HEK293T (cell line): ENCODE data around the gene N4BP3.

Experiments
- CTCF ChIA-PET: fragments of 350-600 bp; formaldehyde crosslinking; extraction: SDS; loops from one replicate; lab custom pipeline; 2021; ENCODE audit warnings: antibody characterized with exemption, inconsistent platforms; lab: Yijun Ruan, JAX
- POLR2A ChIA-PET: fragments of 350-600 bp; formaldehyde crosslinking; extraction: SDS; loops from one replicate; lab custom pipeline; 2020; ENCODE audit warnings: antibody characterized with exemption, inconsistent platforms; lab: Yijun Ruan, JAX
- DNase-seq: peaks from one replicate; pipeline ENCODE4 v3.0.0; 2012; ENCODE audit warnings: mixed read lengths; ENCODE audit errors: extremely low spot score
- ARNT ChIP-seq: fragments of 450-650 bp; IDR thresholded peaks from 2 replicates; pipeline ENCODE4 v1.6.1; 2017; ENCODE audit warnings: mild to moderate bottlenecking
- BHLHE40 ChIP-seq: fragments of 450-650 bp; IDR thresholded peaks from 2 replicates; pipeline ENCODE4 v1.6.1; 2016; ENCODE audit warnings: mild to moderate bottlenecking, moderate library complexity, borderline replicate concordance
- CTBP1 ChIP-seq: fragments of 450-650 bp; IDR thresholded peaks from 2 replicates; pipeline ENCODE4 v1.6.1; 2016; ENCODE audit warnings: borderline replicate concordance
- ELF4 ChIP-seq: fragments of 450-650 bp; IDR thresholded peaks from 2 replicates; pipeline ENCODE4 v1.6.1; 2017; ENCODE audit warnings: antibody characterized with exemption
- FOXA1 ChIP-seq: fragments of 450-650 bp; IDR thresholded peaks from 2 replicates; pipeline ENCODE4 v1.6.1; 2016; ENCODE audit warnings: mild to moderate bottlenecking
- FOXK2 ChIP-seq: fragments of 450-650 bp; IDR thresholded peaks from 2 replicates; pipeline ENCODE4 v1.6.1; 2016; ENCODE audit warnings: mild to moderate bottlenecking
- FOXM1 ChIP-seq: fragments of 450-650 bp; IDR thresholded peaks from 2 replicates; pipeline ENCODE4 v1.6.1; 2017; ENCODE audit warnings: mild to moderate bottlenecking, borderline replicate concordance
- HDGF ChIP-seq: fragments of 450-650 bp; IDR thresholded peaks from 2 replicates; pipeline ENCODE4 v1.6.1; 2017; ENCODE audit warnings: antibody characterized with exemption, borderline replicate concordance
- L3MBTL2 ChIP-seq: fragments of 450-650 bp; conservative IDR thresholded peaks from 2 replicates; pipeline ENCODE4 v1.6.1; 2016; ENCODE audit warnings: mild to moderate bottlenecking
- LEF1 ChIP-seq: fragments of 450-650 bp; IDR thresholded peaks from 2 replicates; pipeline ENCODE4 v1.6.1; 2017; ENCODE audit warnings: mild to moderate bottlenecking, borderline replicate concordance
- NFRKB ChIP-seq: fragments of 450-650 bp; IDR thresholded peaks from 2 replicates; pipeline ENCODE4 v1.6.1; 2016; ENCODE audit warnings: mild to moderate bottlenecking, moderate library complexity
- PKNOX1 ChIP-seq: fragments of 450-650 bp; IDR thresholded peaks from 2 replicates; pipeline ENCODE4 v1.6.1; 2016
- SP1 ChIP-seq: fragments of 450-650 bp; IDR thresholded peaks from 2 replicates; pipeline ENCODE4 v1.6.1; 2017
- SUZ12 ChIP-seq: fragments of 450-650 bp; IDR thresholded peaks from 2 replicates; pipeline ENCODE4 v1.6.1; 2016; ENCODE audit warnings: mild to moderate bottlenecking
- TARDBP ChIP-seq: fragments of 450-650 bp; IDR thresholded peaks from 2 replicates; pipeline ENCODE4 v1.6.1; 2016
- ZNF384 ChIP-seq: fragments of 450-650 bp; IDR thresholded peaks from 2 replicates; pipeline ENCODE4 v1.6.1; 2016

Gene N4BP3

GRCh38 chr5:178152491-178153444, 39.4 kb downstream of the N4BP3 start:
- ChIA-PET CTCF (interaction anchor here (0.6 to 6.9 kb wide), 4 partner anchors 10 to 127 kb away, joined by 3 to 30 read pairs (median 4); no protein-coding TSS in a partner anchor), POLR2A (interaction anchor here (0.6 to 2.4 kb wide), 10 partner anchors 9 to 77 kb away, joined by 3 to 13 read pairs (median 8); partner anchors contain the start of genes HNRNPAB and RMND5B)
- TF ChIP-seq LEF1 (no peak), SUZ12 (no peak), HDGF (no peak), NFRKB (no peak), PKNOX1 (no peak), ELF4 (no peak), L3MBTL2 (no peak), SP1 (no peak), FOXK2 (no peak), ZNF384 (no peak), TARDBP (no peak), BHLHE40 (no peak), CTBP1 (no peak), FOXM1 (no peak), ARNT (no peak), FOXA1 (no peak)
- DNase-seq: no peak

DNA sequence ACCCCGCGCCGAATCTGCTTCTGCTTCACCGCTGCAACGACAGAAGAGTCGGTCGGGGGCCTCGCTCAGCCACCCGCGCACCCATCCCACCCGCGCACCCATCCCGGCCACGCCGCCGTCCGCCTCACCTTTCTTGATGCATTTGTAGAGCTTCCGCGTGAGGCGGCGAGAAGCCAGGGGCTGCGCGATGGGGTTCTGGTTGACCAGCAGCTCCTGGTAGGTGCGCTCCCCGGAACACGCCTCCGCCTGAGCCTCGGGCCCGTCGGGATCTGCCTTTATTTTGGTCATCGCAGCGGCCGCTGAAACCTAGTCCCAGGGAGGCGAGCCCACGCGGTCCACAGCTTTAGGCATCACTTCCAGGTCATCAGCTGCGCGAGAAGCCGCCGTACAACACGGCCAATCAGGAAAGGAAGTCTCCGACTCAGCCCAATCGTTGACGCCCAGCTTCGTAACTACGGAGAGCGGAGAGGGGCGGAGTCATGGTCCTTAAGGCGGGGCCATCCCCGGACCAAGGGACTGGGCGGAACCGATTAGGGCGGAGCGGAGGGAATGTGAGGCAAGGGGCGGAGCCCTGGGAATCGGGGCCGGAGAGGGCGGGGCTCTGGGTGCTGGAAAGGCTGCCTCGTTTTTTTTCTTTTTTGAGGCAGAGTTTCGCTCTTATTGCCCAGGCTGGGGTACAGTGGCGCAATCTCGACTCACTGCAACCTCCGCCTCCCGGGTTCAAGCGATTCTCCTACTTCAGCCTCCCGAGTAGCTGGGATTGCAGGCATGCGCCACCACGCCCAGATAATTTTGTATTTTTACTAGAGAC, 40.4 kb downstream of the N4BP3 start, which contains the start of gene NHP2:
TSS of gene NHP2 (minus strand) at position 356 of the 811 bp plus-strand sequence. CDS start at position 288, 68 bp downstream.
- peak; percentile 99 for DNase-seq
- ChIA-PET POLR2A (interaction anchor here (0.7 to 2.4 kb wide), 15 partner anchors 10 to 78 kb away, joined by 3 to 13 read pairs (median 5); partner anchors contain the start of genes HNRNPAB and RMND5B), CTCF (interaction anchor here (1.0 to 6.9 kb wide), 3 partner anchors 9 to 78 kb away, joined by 3 to 30 read pairs (median 4); no protein-coding TSS in a partner anchor)
- TF ChIP-seq HDGF: no peak; the same call in 1 of the 2 replicates
- no peak for TF ChIP-seq FOXA1
- TF ChIP-seq CTBP1: no peak
- TF ChIP-seq ZNF384: peak; percentile 87; the same call in 1 of the 2 replicates
- no peak for TF ChIP-seq LEF1
- no peak for TF ChIP-seq PKNOX1
- TF ChIP-seq FOXM1: no peak
- TF ChIP-seq L3MBTL2: peak; percentile 83
- no peak for TF ChIP-seq NFRKB
- no peak for TF ChIP-seq SUZ12
- no peak for TF ChIP-seq FOXK2
- TF ChIP-seq BHLHE40: no peak
- TF ChIP-seq TARDBP: no peak
- no peak; the same call in 1 of the 2 replicates for TF ChIP-seq ELF4
- TF ChIP-seq SP1: no peak; the same call in 1 of the 2 replicates
- no peak for TF ChIP-seq ARNT

DNA sequence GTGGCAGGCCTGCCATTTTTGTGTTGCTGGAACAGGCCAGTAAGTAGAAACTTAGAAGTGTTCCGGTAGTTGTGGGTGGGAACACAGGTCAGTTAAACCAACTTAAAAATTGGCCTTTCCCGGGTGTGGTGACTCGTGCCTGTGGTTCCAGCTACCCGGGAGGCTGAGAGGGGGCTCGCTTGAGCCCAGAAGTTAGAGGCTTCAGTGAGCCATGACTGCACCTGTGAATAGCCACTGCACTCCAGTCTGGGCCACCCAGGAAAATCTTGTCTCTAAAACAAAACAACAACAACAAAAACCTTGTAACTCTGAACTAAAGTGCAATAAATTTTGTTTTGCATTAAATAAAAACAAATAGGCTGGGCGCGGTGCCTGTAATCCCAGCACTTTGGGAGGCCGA, 41.7 kb downstream of the N4BP3 start:
- CTCF ChIA-PET: interaction anchor here (6.9 kb wide), 1 partner anchor 79 kb away, joined by 30 read pairs; no protein-coding TSS in a partner anchor
- no peak for DNase-seq
- POLR2A ChIA-PET: interaction anchor here (1.0 to 2.1 kb wide), 3 partner anchors 24 to 48 kb away, joined by 3 to 13 read pairs (median 5); partner anchors contain the start of gene RMND5B

DNA sequence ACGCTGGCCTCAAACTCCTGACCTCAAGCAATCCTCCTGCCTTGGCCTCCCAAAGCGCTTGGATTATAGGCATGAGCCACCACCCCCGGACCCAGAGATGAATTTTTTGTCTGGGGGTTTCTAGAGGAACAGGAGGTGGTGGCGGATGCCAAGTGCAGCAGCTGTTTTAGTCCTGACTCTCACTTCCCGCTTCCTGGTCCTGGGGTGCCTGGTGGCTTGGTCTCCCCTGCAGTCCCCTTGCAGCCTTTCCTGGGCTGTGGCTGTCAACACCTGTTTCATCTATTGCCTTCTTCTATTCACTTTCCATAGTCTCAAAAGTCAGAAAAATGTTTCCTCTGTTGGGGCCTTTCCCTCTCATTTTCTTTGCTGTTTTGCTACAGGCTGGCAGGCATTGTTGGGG, 46.8 kb downstream of the N4BP3 start:
- ChIA-PET POLR2A (no interaction called here), CTCF (no interaction called here)

More for the DNA sequence above, 41.7 kb downstream of the N4BP3 start:
- TF ChIP-seq ELF4 (no peak), LEF1 (no peak), TARDBP (no peak), BHLHE40 (no peak), PKNOX1 (no peak), SP1 (no peak), ARNT (no peak), FOXA1 (no peak), CTBP1 (no peak), FOXM1 (no peak), L3MBTL2 (no peak), ZNF384 (no peak), FOXK2 (no peak), SUZ12 (no peak), HDGF (no peak)

More for the DNA sequence above, 46.8 kb downstream of the N4BP3 start:
- TF ChIP-seq FOXK2: no peak
- no peak for TF ChIP-seq LEF1
- DNase-seq: no peak
